ENCODE measurements around the gene MYO9A.

DNA sequence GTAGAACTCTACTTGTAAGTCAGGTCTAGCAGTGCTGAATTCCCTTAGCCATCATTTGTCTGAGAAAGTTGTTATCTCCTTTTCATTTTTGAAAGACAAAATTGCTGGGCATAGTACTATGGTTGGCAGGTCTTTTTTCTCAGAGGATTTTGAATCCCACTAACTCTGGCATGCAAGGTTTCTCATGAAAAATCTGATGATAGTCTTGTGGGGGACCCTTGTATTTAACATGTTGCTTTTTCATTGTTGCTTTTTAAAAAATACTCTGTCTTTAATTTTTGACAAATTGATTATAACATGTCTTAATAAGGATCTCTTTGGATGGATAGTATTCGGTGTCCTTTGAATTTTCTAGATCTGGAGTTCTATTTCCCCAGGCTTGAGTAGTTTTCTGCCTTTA lies 186.7 kb downstream of the MYO9A start:
- TF ChIP-seq, protein P1, sequence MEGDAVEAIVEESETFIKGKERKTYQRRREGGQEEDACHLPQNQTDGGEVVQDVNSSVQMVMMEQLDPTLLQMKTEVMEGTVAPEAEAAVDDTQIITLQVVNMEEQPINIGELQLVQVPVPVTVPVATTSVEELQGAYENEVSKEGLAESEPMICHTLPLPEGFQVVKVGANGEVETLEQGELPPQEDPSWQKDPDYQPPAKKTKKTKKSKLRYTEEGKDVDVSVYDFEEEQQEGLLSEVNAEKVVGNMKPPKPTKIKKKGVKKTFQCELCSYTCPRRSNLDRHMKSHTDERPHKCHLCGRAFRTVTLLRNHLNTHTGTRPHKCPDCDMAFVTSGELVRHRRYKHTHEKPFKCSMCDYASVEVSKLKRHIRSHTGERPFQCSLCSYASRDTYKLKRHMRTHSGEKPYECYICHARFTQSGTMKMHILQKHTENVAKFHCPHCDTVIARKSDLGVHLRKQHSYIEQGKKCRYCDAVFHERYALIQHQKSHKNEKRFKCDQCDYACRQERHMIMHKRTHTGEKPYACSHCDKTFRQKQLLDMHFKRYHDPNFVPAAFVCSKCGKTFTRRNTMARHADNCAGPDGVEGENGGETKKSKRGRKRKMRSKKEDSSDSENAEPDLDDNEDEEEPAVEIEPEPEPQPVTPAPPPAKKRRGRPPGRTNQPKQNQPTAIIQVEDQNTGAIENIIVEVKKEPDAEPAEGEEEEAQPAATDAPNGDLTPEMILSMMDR (IDR thresholded peaks at IDR 0.05): no peak
- TF ChIP-seq POLR2A (IDR thresholded peaks at IDR 0.05): no peak
